ENCODE measurements around the gene PKDCC.
"Not testable (repeated sequence)": the region's sequence is repeated elsewhere in the genome, so short reads cannot be mapped to it uniquely, and the experiment has no call there.

PKDCC gene

GRCh38 chr2:42031281-42032223 lies 16.3 kb upstream of the PKDCC start:
- DNase-seq, result no peak

GRCh38 chr2:42032224-42032620 lies 15.6 kb upstream of the PKDCC start:
- DNase-seq, result no peak

DNA sequence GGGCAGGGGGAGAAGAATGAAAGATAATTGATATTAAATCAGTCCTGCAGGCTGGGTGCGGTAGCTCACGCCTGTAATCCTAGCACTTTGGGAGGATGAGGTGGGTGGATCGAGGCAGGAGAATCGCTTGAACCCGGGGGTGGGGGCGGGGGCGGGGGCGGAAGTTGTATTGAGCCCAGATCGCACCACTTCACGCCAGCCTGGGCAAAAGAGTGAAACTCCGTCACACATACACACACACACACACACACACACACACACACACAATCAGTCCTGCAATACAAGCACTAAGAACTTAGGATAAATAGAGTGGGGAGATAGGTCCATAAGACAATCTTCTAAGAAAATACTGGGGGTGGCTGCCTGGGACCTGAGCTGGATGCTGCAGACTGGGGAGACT lies 15.1 kb upstream of the PKDCC start:
- no peak for DNase-seq

DNA sequence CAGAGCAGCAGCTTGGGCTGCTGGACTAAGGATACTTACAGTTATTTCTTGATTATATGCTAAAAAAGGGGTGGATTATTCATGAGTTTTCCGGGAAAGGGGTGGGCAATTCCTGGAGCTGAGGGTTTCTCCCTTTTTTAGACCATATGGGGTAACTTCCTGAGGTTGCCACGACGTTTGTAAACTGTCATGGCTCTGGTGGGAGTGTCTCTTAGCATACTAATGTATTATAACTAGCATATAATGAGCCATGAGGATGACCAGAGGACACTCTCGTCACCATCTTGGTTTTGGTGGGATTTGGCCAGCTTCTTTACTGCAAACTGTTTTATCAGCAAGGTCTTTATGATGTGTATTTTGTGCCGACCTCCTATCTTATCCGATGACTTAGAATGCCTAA lies 13.7 kb upstream of the PKDCC start:
- DNase-seq, result not testable (repeated sequence)

GRCh38 chr2:42035241-42035640 lies 12.6 kb upstream of the PKDCC start:
- no peak for DNase-seq

GRCh38 chr2:42036413-42036812 lies 11.4 kb upstream of the PKDCC start:
- DNase-seq, result no peak

DNA sequence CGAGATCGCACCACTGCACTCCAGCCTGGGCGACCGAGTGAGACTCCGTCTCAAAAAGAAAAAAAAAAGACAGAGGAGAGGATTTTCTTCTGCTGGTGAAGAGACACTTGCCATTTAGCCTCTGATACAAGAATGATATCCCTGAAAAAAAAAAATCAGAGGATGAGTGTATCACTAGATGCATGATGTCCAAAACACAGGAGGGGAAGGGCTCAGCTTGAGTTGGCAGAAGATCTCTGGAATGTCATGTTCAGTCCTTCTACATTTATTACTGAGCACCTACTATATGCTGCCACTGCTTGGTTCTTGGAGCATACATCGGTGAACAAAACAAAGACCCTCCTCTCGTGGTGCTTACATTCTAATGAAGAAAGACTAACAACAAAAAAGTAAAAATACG lies 10.9 kb upstream of the PKDCC start:
- no peak for DNase-seq

DNA sequence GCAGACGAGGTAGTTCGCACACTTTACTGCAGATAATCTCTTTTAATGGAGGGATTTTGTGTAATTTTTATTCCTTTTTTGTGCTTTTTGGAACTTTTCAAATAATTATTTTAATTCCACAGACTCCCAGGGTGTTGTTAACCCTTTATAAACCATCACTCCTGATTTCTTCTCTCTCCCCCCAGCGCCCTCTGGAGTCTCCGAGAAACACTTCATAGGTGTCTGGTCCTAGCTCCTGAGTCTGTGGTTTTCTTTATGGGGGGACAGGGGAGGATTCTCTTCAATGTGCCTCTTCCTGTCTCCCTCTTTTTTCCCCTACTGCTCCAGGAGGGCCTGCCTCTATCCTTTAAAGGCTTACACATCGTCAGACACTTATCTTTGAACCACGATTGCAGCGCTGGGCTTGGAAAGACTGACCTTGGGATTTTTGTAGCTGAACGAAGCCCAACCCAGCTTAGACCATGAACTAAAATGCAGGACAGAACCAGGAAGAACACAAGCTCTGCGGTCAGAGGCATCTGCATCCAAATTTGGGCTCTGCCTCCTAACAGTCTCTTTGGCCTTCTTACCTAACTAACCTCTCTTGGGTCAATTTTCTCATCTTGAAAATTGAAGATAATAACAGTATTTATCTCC lies 7.1 kb upstream of the PKDCC start:
- DNase-seq, result no peak

DNA sequence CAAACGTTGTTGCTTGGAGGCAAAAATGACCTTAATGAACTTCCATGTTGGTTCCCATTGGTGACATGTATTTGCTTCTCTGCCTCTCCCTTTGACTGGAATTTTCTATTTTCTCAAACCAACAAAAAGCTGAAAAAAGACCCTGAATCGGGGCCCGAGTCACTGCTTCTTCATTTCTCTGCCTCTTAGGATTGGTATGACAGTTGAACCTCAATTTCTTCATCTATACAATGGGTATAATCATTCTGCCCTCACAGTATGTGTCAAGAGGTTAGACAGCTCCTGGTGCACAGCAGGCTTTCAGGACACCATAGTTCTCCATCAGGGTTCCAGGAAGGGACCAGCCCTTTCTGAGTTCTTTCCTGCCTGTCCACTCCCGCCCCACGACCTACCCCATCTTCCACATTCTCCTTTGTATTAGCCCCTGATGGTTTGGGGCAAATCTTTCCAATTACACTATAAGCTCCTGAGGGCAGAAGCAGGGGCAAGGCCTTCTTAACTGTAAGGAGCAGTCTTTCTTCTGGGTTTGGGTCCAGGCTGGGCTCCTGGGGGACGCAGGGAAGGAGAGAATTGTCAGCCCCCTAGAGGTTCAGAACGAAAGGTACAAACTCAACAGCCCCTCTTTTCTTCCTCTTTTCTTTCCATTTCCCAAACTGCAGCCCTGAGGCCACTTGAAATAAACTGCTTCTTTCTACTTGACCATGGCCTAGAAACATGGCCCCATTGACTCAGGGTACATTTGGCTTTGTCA lies 6.3 kb upstream of the PKDCC start:
- no peak for DNase-seq

GRCh38 chr2:42042631-42043355 lies 5.0 kb upstream of the PKDCC start:
- DNase-seq, result no peak

- DNase-seq, result no peak
Measured at GRCh38 chr2:42043789-42044394, 3.9 kb upstream of the PKDCC start.

DNA sequence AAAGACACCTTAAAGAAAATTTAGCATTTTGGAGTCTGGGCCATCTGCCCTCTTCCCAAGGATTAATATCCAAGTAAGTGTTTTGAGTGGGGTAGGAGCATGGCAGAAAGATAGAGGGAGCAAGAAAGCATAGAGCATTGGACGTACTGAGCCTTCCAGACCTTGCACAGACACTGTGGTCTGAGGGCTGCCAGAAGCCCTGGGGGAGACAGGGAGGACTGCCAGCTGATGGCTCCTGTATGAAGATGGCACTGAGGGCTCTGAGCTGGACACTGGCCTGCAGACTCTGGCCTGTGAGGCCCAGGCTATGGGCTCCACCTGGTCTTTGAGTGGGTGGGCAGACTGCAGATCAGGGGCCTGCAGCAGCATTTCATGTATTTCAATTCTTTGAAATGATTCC lies 2.9 kb upstream of the PKDCC start:
- no peak for DNase-seq

DNA sequence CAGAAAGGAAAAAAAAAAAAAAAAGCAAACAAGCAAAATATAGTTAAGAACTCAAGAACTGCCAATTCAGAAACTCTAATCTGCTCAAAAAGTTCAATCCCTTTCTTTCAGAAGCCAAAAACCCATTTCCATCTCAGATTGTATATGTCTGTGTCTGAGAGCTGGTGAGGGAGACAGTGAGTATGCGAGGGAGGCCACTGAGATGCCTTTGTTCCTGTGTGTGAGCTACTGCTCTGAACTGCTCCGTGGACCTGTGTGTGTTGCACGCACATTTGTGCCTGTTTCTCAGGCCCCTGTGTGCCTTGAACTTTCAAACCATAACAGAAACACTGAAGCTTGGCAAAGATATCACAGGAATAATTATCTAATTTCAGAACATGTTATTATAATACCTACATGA lies 2.5 kb upstream of the PKDCC start:
- DNase-seq, result no peak

DNA sequence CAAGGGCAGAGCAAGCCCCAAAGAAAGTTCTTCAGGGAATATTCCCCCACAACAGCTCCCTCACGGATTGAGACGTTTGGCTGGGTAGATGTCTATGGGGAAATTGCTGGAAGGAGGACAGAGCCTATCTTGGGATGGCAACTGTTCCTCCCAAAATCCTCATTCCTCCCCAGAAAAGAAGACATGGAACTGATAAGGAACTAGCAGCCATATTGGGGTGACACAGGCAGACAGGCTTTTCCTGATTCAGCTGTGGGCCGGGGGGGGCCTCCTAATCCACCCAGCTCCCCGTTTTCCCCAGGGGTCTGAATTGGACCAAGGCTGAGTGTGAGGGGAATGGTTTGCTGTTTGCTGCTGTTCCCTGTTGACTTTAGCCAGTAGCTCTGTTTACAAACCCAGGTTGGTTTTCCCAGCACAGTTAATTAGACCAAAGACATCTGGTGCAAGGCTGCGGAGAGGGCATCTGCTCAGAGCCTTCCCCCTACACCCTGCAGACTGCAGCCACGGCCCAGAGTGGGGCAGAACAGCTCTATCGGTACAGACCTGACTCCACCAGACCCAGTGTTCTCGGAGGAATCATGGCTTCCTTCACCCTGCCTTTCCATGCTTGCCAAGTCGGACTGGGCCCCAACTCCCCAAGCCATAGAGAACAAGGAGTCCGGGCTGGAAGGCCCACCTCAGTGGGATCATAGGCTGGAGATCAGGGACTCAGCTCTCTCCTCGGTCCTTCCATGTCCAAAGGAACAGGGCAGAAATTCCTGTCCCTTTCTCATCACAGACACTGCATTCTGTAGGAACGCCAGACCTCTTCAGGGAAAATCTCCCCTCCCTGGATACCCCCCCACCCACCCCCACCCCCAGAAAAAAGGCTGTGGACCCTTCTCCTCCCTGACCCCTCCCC lies 1.7 kb upstream of the PKDCC start:
- DNase-seq, result no peak

- no peak for DNase-seq
Measured at GRCh38 chr2:42046819-42047487, 868 bp upstream of the PKDCC start.

GRCh38 chr2:42048299-42049220 lies 739 bp downstream of the PKDCC start:
- no peak for DNase-seq

DNA sequence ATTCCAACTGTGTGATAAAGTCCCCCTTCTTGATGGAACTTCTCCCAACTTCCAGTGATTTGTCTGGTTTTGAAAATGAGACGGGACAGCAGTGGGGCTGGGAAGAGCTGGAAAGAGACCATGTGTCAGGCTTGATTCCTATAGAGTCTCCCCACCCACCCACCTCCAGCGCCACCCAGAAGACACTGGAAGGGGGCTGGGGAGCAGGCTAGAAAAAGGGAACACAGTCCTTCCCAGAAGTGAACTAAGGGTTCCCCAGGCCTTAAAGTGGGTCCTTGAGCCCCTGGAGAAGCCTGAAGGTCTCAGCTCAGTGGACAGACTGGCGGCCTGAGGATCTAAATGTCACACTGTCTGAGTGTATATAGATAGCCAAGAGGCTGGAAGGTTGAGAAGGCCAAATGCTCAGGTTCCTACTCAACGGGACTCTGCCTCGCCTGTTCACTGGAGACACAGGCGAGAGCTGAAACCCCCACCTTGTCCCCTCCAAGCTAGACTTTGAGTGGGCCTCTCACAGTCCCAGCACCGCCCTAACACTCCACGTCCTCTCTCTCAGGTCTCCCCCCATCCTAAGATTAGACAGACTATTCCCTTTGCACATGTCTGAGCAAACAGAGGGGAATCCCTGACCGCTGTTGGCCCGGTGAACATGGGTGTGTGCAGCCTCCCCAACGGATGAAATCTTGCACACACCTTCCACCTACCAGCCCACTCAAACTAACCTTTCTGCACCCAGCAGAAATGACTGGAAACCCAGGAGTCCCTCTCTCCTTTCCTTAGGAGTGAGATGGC lies 1.6 kb downstream of the PKDCC start:
- no peak for DNase-seq

DNA sequence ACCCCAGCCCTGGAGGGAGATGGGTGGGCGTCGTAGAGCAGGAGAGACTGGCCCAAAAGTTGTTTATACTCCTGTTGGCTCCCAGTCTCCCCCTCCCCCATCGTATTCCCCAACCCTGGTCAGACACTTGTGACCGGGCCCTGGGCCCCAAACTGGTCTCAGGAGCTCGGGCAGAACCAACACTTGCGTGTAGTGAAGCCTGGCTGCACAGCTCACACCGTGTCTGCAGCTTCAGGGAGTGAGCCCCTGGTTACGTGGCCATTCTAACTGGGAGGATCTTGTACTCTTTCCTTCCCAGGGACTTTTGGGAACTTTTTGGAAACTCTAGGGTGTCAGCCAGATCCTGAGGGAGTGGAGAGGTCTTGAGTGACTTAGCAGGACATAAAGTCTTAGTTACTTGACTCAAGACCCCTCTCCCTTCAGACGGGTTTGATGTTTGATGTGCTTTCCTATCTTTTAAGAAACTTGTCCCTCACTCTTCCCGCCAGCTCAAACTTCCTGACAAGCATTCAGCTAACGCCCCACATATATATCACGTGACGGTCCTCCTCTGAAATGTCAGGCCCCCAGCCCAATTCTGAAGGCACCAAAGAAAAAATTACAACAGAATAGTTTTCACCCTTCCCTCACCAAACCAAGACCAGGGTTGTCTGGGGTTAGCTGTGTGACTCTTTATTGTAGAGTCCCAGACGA lies 2.3 kb downstream of the PKDCC start:
- no peak for DNase-seq

All from NCI-H187 (cell line).